Activated B cell treated with CpG ODN at 0.5 μM for 24 hours (primary cell): ENCODE results near the gene TP73. TPM values are rescaled to one million over a fixed set of nuclear protein-coding genes. Genes with fewer than 3 reads are reported as not detected.

Experiments
- ATAC-seq: fragments of 200-7000 bp; cut with Tn5 transposase; one replicate; pipeline ENCODE4 v1.10.0; 2021; ENCODE audit warnings: low read depth, mild to moderate bottlenecking, moderate library complexity
- CTCF ChIA-PET: fragments of 350-600 bp; sonication (Branson Sonifier 250); formaldehyde crosslinking; loops from one replicate; lab custom pipeline; 2021; ENCODE audit warnings: antibody characterized with exemption; lab: Charles Lee
- POLR2A ChIA-PET: fragments of 350-600 bp; sonication (Branson Sonifier 250); formaldehyde crosslinking; loops from one replicate; lab custom pipeline; 2021; ENCODE audit warnings: antibody characterized with exemption; lab: Charles Lee
- DNase-seq: peaks from one replicate; pipeline ENCODE4 v3.0.0; 2022
- H3K27ac Mint-ChIP-seq: one replicate; pipeline ENCODE4 v1.8.0; 2020; ENCODE audit warnings: mixed read lengths
- H3K27me3 Mint-ChIP-seq: one replicate; pipeline ENCODE4 v1.8.0; 2021; ENCODE audit warnings: mixed read lengths
- H3K36me3 Mint-ChIP-seq: one replicate; pipeline ENCODE4 v1.8.0; 2021; ENCODE audit warnings: low read depth, mixed read lengths
- H3K4me1 Mint-ChIP-seq: one replicate; pipeline ENCODE4 v1.8.0; 2021; ENCODE audit warnings: mixed read lengths
- H3K4me3 Mint-ChIP-seq: one replicate; pipeline ENCODE4 v1.8.0; 2020; ENCODE audit warnings: mild to moderate bottlenecking, mixed read lengths
- H3K9me3 Mint-ChIP-seq: one replicate; pipeline ENCODE4 v1.8.0; 2020; ENCODE audit warnings: mixed read lengths
- intact Hi-C: fragments of 100-400 bp; cut with micrococcal nuclease; formaldehyde crosslinking; loops from one replicate; pipeline ENCODE4 v1.15.1; 2024
- total RNA-seq: library from RNA; stranded (reverse); gene quantifications from 2 replicates; pipeline ENCODE4 v1.2.3, GENCODE V29; 2022
- TF ChIP-seq, protein P1 (sequence below): fragments of 200-600 bp; IDR thresholded peaks from one replicate; pipeline ENCODE4 v1.8.0; 2022; ENCODE audit warnings: antibody characterized with exemption, mild to moderate bottlenecking

Gene TP73
- total RNA-seq, 1 donor from 2014 or later = 2.6 TPM

DNA sequence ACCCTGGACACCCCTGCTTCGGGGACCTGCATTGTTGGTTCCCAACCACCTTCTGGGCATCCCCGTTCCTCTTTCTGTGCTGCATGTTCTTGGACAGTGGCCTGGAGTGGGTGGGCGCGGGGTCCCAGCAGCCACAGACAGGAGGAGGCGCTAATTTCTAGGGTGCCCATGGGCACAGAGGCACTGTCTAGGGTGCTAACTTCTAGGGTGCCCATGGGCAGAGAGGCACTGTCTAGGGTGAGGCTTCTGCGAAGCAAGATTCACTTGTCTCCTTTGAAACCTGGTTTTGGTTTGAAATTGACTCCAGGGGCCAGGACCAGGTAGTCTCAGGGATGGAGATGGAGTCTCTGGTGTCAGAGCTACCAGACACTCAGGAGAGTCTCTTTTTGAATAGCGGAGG is 40.2 kb upstream of the TP73 start:
- no peaks in the 10 kb centered on the region for H3K9me3 Mint-ChIP-seq
- no peak overlapping the region for H3K27ac Mint-ChIP-seq
- H3K4me1 Mint-ChIP-seq = peaks cover 10% of the 10 kb centered on the region
- ChIA-PET POLR2A (no interaction called here), CTCF (no interaction called here)
- H3K36me3 Mint-ChIP-seq = no peaks in the 10 kb centered on the region
- intact Hi-C loops = no loop called here
- peaks cover 32% of the 10 kb centered on the region for H3K27me3 Mint-ChIP-seq
- DNase-seq = no peak
- H3K4me3 Mint-ChIP-seq = peak overlapping the region; percentile 77
- TF ChIP-seq, protein P1, sequence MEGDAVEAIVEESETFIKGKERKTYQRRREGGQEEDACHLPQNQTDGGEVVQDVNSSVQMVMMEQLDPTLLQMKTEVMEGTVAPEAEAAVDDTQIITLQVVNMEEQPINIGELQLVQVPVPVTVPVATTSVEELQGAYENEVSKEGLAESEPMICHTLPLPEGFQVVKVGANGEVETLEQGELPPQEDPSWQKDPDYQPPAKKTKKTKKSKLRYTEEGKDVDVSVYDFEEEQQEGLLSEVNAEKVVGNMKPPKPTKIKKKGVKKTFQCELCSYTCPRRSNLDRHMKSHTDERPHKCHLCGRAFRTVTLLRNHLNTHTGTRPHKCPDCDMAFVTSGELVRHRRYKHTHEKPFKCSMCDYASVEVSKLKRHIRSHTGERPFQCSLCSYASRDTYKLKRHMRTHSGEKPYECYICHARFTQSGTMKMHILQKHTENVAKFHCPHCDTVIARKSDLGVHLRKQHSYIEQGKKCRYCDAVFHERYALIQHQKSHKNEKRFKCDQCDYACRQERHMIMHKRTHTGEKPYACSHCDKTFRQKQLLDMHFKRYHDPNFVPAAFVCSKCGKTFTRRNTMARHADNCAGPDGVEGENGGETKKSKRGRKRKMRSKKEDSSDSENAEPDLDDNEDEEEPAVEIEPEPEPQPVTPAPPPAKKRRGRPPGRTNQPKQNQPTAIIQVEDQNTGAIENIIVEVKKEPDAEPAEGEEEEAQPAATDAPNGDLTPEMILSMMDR = no peak
- no peak for ATAC-seq

DNA sequence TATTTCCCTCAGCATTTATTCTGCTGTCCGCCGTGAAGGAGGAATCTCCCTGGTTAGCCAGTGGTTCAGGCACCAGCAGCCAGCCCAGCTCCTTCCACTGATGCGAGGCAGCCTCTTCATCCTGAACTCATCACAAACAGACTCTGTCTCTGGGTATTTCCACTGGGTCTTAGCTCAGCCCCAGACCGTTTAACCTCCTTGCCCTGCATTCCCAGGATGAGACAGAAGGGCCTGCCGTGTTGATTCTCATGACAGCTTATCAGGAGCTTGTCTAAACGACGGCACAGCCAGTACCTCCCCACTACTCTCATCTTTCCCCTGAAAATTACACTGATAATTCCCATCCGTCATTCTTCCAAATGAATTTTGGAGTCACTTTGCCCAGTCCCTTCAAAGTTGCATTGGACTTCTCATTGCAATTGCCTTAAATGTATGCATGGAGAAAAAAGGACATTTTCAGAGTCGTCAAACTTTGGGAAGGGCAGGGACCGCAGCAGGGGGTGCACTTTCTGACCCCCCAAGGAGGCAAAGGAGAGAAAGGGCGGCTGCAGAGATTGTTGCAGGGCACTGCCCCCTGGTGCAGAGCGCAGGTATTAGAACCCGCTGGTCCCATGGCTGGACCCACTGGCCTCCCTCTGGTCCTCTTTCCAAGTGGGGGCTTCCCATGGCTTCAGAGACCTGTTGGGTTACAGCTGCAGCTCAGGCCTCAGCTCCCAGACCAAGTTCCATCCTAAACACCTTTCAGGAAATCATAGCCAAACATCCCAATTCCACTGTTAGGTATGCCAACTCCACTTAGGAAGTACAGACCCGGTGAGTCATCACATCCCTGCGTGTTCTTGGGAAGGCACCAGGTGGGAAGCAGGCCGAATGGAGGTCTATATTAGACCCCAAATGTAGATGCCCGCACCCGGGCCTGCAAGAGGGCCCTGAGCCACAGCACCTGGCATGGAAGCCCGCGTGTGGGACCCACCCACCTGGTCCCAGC is 37.3 kb upstream of the TP73 start:
- Mint-ChIP-seq H3K9me3 (no peaks in the 10 kb centered on the region), H3K4me3 (no peak overlapping the region), H3K27me3 (peaks cover 25% of the 10 kb centered on the region), H3K27ac (no peak overlapping the region), H3K36me3 (no peaks in the 10 kb centered on the region), H3K4me1 (peaks cover 23% of the 10 kb centered on the region)
- ATAC-seq = no peak
- DNase-seq = no peak
- intact Hi-C loops = no loop called here
- ChIA-PET POLR2A (no interaction called here), CTCF (interaction anchor here (1.2 to 1.8 kb wide), 3 partner anchors 109 to 162 kb away, joined by 5 read pairs; no protein-coding TSS in a partner anchor)
- TF ChIP-seq, protein P1 = no peak

DNA sequence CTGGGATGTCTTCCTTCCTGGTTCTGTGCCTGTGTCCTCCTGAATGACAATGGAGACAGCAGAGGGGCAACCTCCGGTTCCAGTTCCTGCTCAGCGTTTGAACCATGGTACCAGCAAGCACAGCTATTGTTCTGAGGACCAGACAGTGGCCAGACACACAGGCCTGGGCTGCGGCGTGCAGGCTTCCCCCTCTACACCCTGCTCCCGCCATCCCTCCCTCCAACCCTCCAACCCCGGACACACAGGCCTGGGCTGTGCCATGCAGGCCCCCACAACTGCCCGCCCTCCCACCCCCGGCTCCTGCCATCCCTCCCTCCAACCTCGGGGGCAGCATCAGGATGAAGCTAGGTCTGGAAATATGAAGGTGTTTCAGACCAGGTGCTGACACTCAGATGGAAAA is 35.5 kb upstream of the TP73 start:
- Mint-ChIP-seq H3K27ac (no peak overlapping the region), H3K27me3 (peaks cover 19% of the 10 kb centered on the region), H3K4me1 (peaks cover 26% of the 10 kb centered on the region), H3K4me3 (no peak overlapping the region), H3K36me3 (no peaks in the 10 kb centered on the region), H3K9me3 (no peaks in the 10 kb centered on the region)
- DNase-seq (no peak), ATAC-seq (no peak)
- ChIA-PET POLR2A (no interaction called here), CTCF (interaction anchor here (1.0 kb wide), 1 partner anchor 126 kb away, joined by 3 read pairs; no protein-coding TSS in a partner anchor)
- intact Hi-C loops = no loop called here
- TF ChIP-seq, protein P1 = no peak

DNA sequence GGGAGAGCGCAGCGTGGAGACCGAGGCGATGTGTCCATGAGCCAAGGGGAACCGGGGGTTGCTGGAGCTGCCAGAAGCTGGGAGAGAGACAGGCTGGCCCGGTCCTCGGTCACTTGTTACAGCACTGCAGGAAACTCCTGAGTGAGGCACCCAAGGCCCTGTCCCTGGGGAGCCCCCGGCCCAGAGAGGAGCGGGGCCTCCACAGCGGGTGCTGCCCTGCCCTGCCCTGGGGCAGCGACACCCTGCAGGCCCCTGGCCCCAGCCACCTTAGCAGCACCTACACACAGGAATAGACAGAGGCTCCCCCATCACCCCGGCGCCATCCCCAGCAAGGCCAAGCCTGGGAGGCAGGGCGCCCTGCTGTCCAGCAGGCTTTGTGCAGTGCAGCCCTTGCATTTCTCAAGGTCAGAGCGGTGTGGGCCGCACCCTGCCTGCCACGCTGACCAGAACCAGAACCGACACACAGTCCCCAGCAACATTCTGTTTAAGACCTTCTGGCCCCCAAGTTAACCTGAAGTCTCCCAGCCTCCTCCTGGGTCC is 34.4 kb upstream of the TP73 start:
- H3K36me3 Mint-ChIP-seq = no peaks in the 10 kb centered on the region
- peaks cover 12% of the 10 kb centered on the region for H3K27me3 Mint-ChIP-seq
- no peak for ATAC-seq
- no peaks in the 10 kb centered on the region for H3K9me3 Mint-ChIP-seq
- no peak overlapping the region for H3K27ac Mint-ChIP-seq
- TF ChIP-seq, protein P1 = no peak
- H3K4me1 Mint-ChIP-seq = peaks cover 26% of the 10 kb centered on the region
- no peak for DNase-seq
- H3K4me3 Mint-ChIP-seq = no peak overlapping the region
- intact Hi-C loops = no loop called here
- POLR2A ChIA-PET = no interaction called here
- CTCF ChIA-PET = interaction anchor here (1.0 kb wide), 2 partner anchors 53 to 127 kb away, joined by 3 read pairs; no protein-coding TSS in a partner anchor

DNA sequence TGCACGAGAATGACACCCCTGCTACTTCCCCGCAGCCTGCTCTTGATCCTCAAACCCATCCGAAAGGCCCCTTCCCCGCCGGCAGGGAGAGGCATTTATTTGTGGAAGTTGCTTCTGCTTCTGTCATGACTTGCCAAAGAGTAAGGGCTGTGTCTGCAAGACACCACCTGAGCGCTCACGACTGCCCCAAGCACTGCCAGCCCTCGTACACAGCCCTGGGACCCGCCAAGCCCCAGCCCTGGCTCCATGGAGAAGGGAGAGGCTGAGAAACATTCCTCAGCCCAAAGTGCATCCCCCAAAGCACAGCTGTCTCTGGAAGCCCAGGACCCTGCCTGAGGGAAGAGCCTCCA is 33.8 kb upstream of the TP73 start:
- Mint-ChIP-seq H3K4me1 (peaks cover 32% of the 10 kb centered on the region), H3K27me3 (peaks cover 6% of the 10 kb centered on the region), H3K9me3 (no peaks in the 10 kb centered on the region), H3K4me3 (no peak overlapping the region), H3K36me3 (no peaks in the 10 kb centered on the region), H3K27ac (no peak overlapping the region)
- ChIA-PET CTCF (interaction anchor here (0.7 to 4.3 kb wide), 14 partner anchors 10 to 1203 kb away, joined by 3 to 46 read pairs (median 4); no protein-coding TSS in a partner anchor), POLR2A (interaction anchor here (0.7 to 1.7 kb wide), 2 partner anchors 48 to 166 kb away, joined by 3 to 5 read pairs; no protein-coding TSS in a partner anchor)
- TF ChIP-seq, protein P1 = no peak
- DNase-seq (no peak), ATAC-seq (no peak)
- intact Hi-C loops = no loop called here
